ENCODE results near the gene SLC9C1.

DNA sequence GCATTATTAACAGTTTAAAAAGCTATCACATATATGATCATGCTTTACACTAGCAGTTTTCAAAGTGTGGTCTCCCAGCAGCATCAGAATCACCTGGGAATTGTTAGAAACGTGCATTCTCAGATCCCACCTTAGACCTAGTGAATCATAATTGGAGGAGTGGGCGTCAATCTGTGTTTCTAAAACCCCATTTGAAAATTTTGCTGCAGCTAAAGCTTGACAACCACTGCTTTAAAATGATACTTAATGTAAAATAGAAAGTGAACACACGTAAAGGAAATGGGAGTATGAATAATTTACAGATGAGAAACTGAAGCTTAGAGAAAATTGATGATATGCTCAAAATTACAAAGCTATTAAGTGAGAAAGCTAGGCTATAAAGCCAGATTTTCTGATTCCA, 62.3 kb downstream of the SLC9C1 start:
- TF ChIP-seq YY1 (IDR thresholded peaks at IDR 0.05; ENCODE audit: insufficient read depth, insufficient read length): no peak
- no peak for TF ChIP-seq ZNF274 (IDR thresholded peaks at IDR 0.05; ENCODE audit: low read depth, low read length)
